Measurements from ENCODE around the gene BPIFB3.
"Not testable (repeated sequence)": the region's sequence is repeated elsewhere in the genome, so short reads cannot be mapped to it uniquely, and the experiment has no call there.

The BPIFB3 gene

GRCh38 chr20:33028875-33029274 is 24.8 kb upstream of the BPIFB3 start:
- no peak for DNase-seq

- no peak for DNase-seq
Measured at GRCh38 chr20:33030076-33030475, 23.6 kb upstream of the BPIFB3 start.

DNA sequence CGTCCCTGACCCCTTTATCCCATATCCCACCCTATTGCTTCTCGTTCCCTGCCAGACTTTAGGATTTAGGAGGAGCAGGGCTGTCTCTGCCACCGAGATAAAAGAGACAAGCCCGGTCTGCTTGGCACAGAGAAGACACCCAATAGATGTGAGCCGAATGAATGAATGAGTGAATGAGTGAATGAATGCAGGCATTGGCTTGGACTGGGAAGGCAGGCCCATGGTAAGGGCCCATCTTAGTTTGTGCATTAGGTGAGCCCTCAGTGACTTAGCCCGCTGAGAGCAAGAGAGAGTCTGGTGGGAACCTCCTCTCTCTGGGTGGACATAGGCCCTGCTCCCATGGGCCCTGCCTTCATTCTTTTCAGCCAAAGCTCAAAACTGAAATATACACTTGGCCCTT is 23.1 kb upstream of the BPIFB3 start:
- no peak for DNase-seq

DNA sequence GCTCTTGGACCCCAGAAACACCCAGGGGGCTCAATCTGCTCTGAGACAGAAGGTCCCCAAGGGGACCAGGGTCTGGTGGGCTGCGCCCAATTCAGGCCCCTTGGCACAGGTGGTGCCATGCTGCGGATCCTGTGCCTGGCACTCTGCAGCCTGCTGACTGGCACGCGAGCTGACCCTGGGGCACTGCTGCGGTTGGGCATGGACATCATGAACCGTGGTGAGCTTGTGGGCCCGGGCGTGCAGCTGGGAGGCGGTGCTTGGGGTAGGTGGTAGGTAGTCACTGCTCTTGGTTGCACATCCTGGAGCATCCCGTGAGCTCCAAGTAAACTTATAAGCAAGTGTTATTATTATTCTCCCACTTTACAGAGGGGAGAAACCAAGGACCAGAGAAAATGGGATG is 22.2 kb upstream of the BPIFB3 start, which contains the start of gene BPIFB6:
Gene BPIFB6 (plus strand): TSS at position 118 of the 400 bp plus-strand sequence. CDS start 0 bp downstream, at position 118.
- no peak for DNase-seq

- DNase-seq = no peak
Measured at GRCh38 chr20:33032555-33032954, 21.1 kb upstream of the BPIFB3 start.

- DNase-seq = no peak
Measured at GRCh38 chr20:33033381-33033780, 20.3 kb upstream of the BPIFB3 start.

- no peak for DNase-seq
Measured at GRCh38 chr20:33034115-33034514, 19.6 kb upstream of the BPIFB3 start.

DNA sequence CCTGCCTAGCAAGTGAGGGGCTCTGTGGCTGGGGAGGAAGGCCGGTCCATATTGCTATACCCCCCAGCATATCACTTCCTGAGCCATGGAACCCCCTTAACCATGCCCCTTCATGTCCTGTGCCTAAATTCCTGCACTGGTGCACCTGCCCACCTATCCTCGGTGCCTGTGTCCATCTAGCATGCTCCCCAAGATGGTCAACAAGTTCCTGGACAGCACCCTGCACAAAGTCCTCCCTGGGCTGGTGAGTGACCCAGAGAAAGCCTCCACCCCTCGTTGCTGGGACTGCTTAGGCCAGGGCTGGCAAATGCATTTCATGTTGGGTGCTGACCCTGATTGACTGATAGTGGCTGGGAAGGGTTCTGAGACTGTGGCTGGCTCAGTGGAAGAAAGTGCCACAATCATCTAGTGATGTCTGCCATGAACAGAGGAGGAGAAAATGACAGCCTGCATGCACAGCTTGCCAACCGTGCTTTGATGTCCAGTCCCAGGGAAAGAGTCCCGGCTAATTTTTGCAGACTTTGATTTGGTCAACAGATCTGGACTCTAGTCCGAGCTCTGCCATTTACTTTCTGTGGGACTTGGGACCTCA is 18.7 kb upstream of the BPIFB3 start:
- no peak for DNase-seq

- no peak for DNase-seq
Measured at GRCh38 chr20:33037456-33037855, 16.2 kb upstream of the BPIFB3 start.

- no peak for DNase-seq
Measured at GRCh38 chr20:33038243-33038642, 15.5 kb upstream of the BPIFB3 start.

DNA sequence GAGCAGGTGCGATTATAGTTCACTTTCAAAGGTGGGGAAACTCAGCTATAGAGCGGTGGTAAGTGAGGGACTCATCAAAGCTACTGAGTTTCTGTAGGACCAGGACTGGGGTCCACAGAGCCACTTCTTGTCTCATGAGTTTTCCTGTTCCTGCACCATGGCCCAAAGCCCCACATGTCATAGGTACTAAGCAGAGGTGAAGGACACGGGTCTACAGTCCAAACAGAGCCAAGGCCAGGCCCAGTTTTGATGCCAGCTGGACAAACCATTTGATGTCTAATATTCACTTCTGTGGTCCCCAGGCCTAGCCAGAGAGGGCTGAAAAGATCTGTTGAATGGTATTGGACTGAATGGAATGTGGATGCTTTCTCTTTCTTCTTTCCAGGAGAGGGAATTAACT is 11.3 kb upstream of the BPIFB3 start:
- DNase-seq = no peak

GRCh38 chr20:33042983-33043730 is 10.5 kb upstream of the BPIFB3 start:
- no peak for DNase-seq

GRCh38 chr20:33043731-33044181 is 9.9 kb upstream of the BPIFB3 start:
- no peak for DNase-seq

GRCh38 chr20:33045129-33045721 is 8.5 kb upstream of the BPIFB3 start:
- not testable (repeated sequence) for DNase-seq

GRCh38 chr20:33046412-33046811 is 7.3 kb upstream of the BPIFB3 start:
- DNase-seq = no peak

DNA sequence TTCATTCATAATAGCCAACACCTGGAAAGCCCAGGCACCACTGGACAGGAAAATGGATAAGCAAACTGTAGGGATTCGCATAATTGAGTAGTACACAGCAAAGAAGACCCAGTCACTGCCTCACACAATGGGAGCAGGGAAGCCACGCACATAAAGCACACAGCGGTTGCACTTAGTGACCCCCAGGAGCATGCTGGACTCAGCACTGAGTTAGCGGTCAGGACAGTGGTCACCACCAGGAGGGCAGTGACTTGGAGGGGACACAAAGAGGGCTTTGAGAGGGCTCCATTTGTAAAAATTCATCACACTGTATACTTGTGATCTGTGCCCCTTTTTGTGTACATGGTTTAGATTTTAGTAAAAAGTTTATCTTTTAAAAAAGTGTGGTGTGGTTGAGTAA is 2.4 kb upstream of the BPIFB3 start:
- DNase-seq = no peak

DNA sequence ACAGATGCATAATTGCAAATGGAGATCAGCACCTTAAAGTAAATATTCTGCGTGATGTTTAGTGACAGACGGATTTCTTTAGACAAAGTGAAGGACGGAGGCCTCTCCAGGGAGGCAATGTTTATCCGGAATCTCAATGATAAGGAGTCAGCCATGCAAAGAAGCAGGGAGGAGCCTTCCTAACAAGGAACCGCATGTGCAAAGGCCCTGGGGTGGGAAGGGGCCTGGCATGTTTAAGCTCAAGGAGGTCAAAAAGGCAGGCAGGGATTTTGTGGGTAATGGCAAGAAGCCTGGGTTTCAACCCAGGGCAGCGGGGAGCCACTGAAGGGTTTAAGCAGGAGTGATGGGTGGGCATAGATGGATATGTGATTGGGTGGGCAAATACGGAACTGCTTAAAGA is 678 bp downstream of the BPIFB3 start:
- no peak for DNase-seq

- DNase-seq = no peak
Measured at GRCh38 chr20:33054791-33055190, 1.1 kb downstream of the BPIFB3 start.

- no peak for DNase-seq
Measured at GRCh38 chr20:33059136-33059535, 5.4 kb downstream of the BPIFB3 start.

- no peak for DNase-seq
Measured at GRCh38 chr20:33059741-33060390, 6.2 kb downstream of the BPIFB3 start.

DNA sequence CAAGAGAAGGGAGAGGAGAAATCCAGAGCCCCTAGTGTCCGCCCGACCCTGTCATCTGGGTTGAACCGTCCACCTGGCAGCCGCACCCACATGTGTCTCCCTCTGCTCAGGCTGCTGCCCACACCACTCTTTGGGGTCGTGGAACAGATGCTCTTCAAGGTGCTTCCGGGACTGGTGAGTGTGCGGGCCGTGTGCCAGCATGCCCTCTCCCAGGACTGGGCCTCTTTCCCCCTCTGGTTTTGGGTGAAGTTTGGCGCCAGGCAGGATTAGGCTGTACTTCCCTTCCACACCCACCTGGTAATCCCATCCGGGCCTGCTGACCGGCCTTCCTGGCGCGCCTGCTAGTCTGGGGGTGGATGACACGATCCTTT is 7.9 kb downstream of the BPIFB3 start:
- no peak for DNase-seq

GRCh38 chr20:33062105-33062824 is 8.6 kb downstream of the BPIFB3 start:
- no peak for DNase-seq

DNA sequence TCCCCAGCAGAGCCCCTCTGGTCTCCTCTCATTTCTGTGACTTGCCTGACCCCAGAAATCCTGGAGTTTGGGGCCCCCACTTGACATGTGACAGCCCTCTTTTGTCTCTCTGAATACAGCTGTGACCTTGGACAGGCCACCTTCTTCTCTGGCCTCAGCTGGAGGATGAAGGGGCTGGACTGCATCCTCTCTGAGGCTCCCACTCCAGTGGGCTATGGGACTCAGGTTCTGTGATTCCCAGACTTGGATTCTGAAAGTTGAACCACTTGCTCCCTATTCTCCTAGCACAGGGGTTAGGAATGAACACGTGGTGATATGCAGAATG is 9.1 kb downstream of the BPIFB3 start:
- DNase-seq = no peak
